ENCODE data around the gene CCM2. TPM values are rescaled to one million over a fixed set of nuclear protein-coding genes. Genes with fewer than 3 reads are reported as not detected.
A peak's percentile ranks its signal among the peaks of the same experiment; 100 is the strongest.

The CCM2 gene
- total RNA-seq, 1 donor from 2014 or later, result 62.0 TPM

GRCh38 chr7:45036796-45037195, 36.8 kb downstream of the CCM2 start:
- peaks cover 8% of the 10 kb centered on the region for H3K4me1 ChIP-seq (ENCODE audit: insufficient read depth, low read length)
- Mint-ChIP-seq H3K36me3 (ENCODE audit: low read depth, unreplicated experiment) (peaks cover 13% of the 10 kb centered on the region), H3K4me3 (ENCODE audit: unreplicated experiment) (no peak overlapping the region), H3K27ac (ENCODE audit: unreplicated experiment) (no peak overlapping the region), H3K4me1 (ENCODE audit: low read depth, unreplicated experiment) (peaks cover 19% of the 10 kb centered on the region), H3K27me3 (ENCODE audit: low read depth, unreplicated experiment) (no peaks in the 10 kb centered on the region), H3K9me3 (ENCODE audit: unreplicated experiment) (no peaks in the 10 kb centered on the region)
- H4K20me1 ChIP-seq (ENCODE audit: insufficient read depth, low read length), result peaks cover 78% of the 10 kb centered on the region
- no peak overlapping the region for H2AFZ ChIP-seq (ENCODE audit: low read depth, low read length)
- DNase-seq (ENCODE audit: low read depth), result no peak
- no peak overlapping the region for H3K27ac ChIP-seq (ENCODE audit: low read depth, low read length)
- H3K9me3 ChIP-seq (ENCODE audit: insufficient read depth, low read depth, low read length), result no peaks in the 10 kb centered on the region
- no peak overlapping the region for H3K4me3 ChIP-seq (ENCODE audit: insufficient read depth, low read depth, low read length)
- H3K9ac ChIP-seq (ENCODE audit: low read length), result no peak overlapping the region
- TF ChIP-seq, protein P1, sequence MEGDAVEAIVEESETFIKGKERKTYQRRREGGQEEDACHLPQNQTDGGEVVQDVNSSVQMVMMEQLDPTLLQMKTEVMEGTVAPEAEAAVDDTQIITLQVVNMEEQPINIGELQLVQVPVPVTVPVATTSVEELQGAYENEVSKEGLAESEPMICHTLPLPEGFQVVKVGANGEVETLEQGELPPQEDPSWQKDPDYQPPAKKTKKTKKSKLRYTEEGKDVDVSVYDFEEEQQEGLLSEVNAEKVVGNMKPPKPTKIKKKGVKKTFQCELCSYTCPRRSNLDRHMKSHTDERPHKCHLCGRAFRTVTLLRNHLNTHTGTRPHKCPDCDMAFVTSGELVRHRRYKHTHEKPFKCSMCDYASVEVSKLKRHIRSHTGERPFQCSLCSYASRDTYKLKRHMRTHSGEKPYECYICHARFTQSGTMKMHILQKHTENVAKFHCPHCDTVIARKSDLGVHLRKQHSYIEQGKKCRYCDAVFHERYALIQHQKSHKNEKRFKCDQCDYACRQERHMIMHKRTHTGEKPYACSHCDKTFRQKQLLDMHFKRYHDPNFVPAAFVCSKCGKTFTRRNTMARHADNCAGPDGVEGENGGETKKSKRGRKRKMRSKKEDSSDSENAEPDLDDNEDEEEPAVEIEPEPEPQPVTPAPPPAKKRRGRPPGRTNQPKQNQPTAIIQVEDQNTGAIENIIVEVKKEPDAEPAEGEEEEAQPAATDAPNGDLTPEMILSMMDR (IDR thresholded peaks at IDR 0.05; ENCODE audit: insufficient read depth, low read depth, low read length), result no peak
- no peak for TF ChIP-seq EZH2 (IDR thresholded peaks at IDR 0.05; ENCODE audit: insufficient read depth, low read length)
- peaks cover 13% of the 10 kb centered on the region for H3K36me3 ChIP-seq (ENCODE audit: insufficient read depth, low read length)
- peaks cover 59% of the 10 kb centered on the region for H3K79me2 ChIP-seq (ENCODE audit: insufficient read depth, low read length)
- no peak overlapping the region for H3K4me2 ChIP-seq (ENCODE audit: low read length)
- FAIRE-seq, result no peak
- no peaks in the 10 kb centered on the region for H3K27me3 ChIP-seq (ENCODE audit: insufficient read depth, low read length)

GRCh38 chr7:45037876-45038275, 37.9 kb downstream of the CCM2 start:
- Mint-ChIP-seq H3K27me3 (ENCODE audit: low read depth, unreplicated experiment) (no peaks in the 10 kb centered on the region), H3K36me3 (ENCODE audit: low read depth, unreplicated experiment) (peaks cover 21% of the 10 kb centered on the region), H3K27ac (ENCODE audit: unreplicated experiment) (no peak overlapping the region), H3K4me1 (ENCODE audit: low read depth, unreplicated experiment) (peaks cover 14% of the 10 kb centered on the region), H3K9me3 (ENCODE audit: unreplicated experiment) (no peaks in the 10 kb centered on the region), H3K4me3 (ENCODE audit: unreplicated experiment) (no peak overlapping the region)
- no peak for TF ChIP-seq EZH2 (IDR thresholded peaks at IDR 0.05; ENCODE audit: insufficient read depth, low read length)
- TF ChIP-seq, protein P1 (IDR thresholded peaks at IDR 0.05; ENCODE audit: insufficient read depth, low read depth, low read length), result no peak
- no peak overlapping the region for H3K9ac ChIP-seq (ENCODE audit: low read length)
- H3K79me2 ChIP-seq (ENCODE audit: insufficient read depth, low read length), result peaks cover 50% of the 10 kb centered on the region
- H3K4me2 ChIP-seq (ENCODE audit: low read length), result no peak overlapping the region
- FAIRE-seq (no peak), DNase-seq (ENCODE audit: low read depth) (no peak)
- H4K20me1 ChIP-seq (ENCODE audit: insufficient read depth, low read length), result peaks cover 68% of the 10 kb centered on the region
- H3K27ac ChIP-seq (ENCODE audit: low read depth, low read length), result no peak overlapping the region
- peaks cover 17% of the 10 kb centered on the region for H3K36me3 ChIP-seq (ENCODE audit: insufficient read depth, low read length)
- H3K4me1 ChIP-seq (ENCODE audit: insufficient read depth, low read length), result peaks cover 8% of the 10 kb centered on the region
- H2AFZ ChIP-seq (ENCODE audit: low read depth, low read length), result no peak overlapping the region
- no peaks in the 10 kb centered on the region for H3K27me3 ChIP-seq (ENCODE audit: insufficient read depth, low read length)
- no peak overlapping the region for H3K4me3 ChIP-seq (ENCODE audit: insufficient read depth, low read depth, low read length)
- no peaks in the 10 kb centered on the region for H3K9me3 ChIP-seq (ENCODE audit: insufficient read depth, low read depth, low read length)

GRCh38 chr7:45039106-45039505, 39.1 kb downstream of the CCM2 start:
- Histone ChIP-seq H3K9me3 (ENCODE audit: insufficient read depth, low read depth, low read length) (no peaks in the 10 kb centered on the region), H3K4me3 (ENCODE audit: insufficient read depth, low read depth, low read length) (no peak overlapping the region), H3K79me2 (ENCODE audit: insufficient read depth, low read length) (peaks cover 45% of the 10 kb centered on the region), H3K4me1 (ENCODE audit: insufficient read depth, low read length) (no peaks in the 10 kb centered on the region), H3K27me3 (ENCODE audit: insufficient read depth, low read length) (no peaks in the 10 kb centered on the region), H3K9ac (ENCODE audit: low read length) (no peak overlapping the region), H2AFZ (ENCODE audit: low read depth, low read length) (no peak overlapping the region), H3K36me3 (ENCODE audit: insufficient read depth, low read length) (peaks cover 17% of the 10 kb centered on the region), H3K4me2 (ENCODE audit: low read length) (no peak overlapping the region), H4K20me1 (ENCODE audit: insufficient read depth, low read length) (peaks cover 61% of the 10 kb centered on the region), H3K27ac (ENCODE audit: low read depth, low read length) (no peak overlapping the region)
- Mint-ChIP-seq H3K4me3 (ENCODE audit: unreplicated experiment) (peak overlapping the region; percentile 22), H3K36me3 (ENCODE audit: low read depth, unreplicated experiment) (peaks cover 21% of the 10 kb centered on the region), H3K4me1 (ENCODE audit: low read depth, unreplicated experiment) (peaks cover 2% of the 10 kb centered on the region), H3K9me3 (ENCODE audit: unreplicated experiment) (no peaks in the 10 kb centered on the region), H3K27me3 (ENCODE audit: low read depth, unreplicated experiment) (no peaks in the 10 kb centered on the region), H3K27ac (ENCODE audit: unreplicated experiment) (no peak overlapping the region)
- FAIRE-seq (no peak), DNase-seq (ENCODE audit: low read depth) (no peak)
- TF ChIP-seq EZH2 (IDR thresholded peaks at IDR 0.05; ENCODE audit: insufficient read depth, low read length), result no peak
- TF ChIP-seq, protein P1 (IDR thresholded peaks at IDR 0.05; ENCODE audit: insufficient read depth, low read depth, low read length), result no peak

All from astrocyte (in vitro differentiated cells and primary cell).